Trophoblast cell (in vitro differentiated cells and primary cell): ENCODE measurements around the gene SDHD.
A peak's percentile ranks its signal among the peaks of the same experiment; 100 is the strongest.

Source experiments
- DNase-seq, 2 donors: peaks; one replicate each; pipeline ENCODE4 v3.0.0-alpha.2; 2016
- H2AFZ ChIP-seq: 2 replicates; pipeline ENCODE4 v1.6.1; 2013; ENCODE audit warnings: low read length, moderate library complexity, mild to moderate bottlenecking; ENCODE audit not compliant: insufficient read depth, poor library complexity
- H2AK5ac ChIP-seq: 2 replicates; pipeline ENCODE4 v1.6.1; 2013; ENCODE audit warnings: mild to moderate bottlenecking, low read length
- H2BK120ac ChIP-seq: 2 replicates; pipeline ENCODE4 v1.6.1; 2013; ENCODE audit warnings: low read length, mild to moderate bottlenecking, moderate library complexity; ENCODE audit not compliant: insufficient read depth, poor library complexity
- H2BK12ac ChIP-seq: 2 replicates; pipeline ENCODE4 v1.6.1; 2013; ENCODE audit warnings: mild to moderate bottlenecking, low read length, moderate library complexity
- H2BK5ac ChIP-seq: 2 replicates; pipeline ENCODE4 v1.6.1; 2013; ENCODE audit warnings: low read length, low read depth, moderate library complexity, mild to moderate bottlenecking; ENCODE audit not compliant: poor library complexity
- H3K14ac ChIP-seq: 2 replicates; pipeline ENCODE4 v1.6.1; 2013; ENCODE audit warnings: mild to moderate bottlenecking, low read length
- H3K18ac ChIP-seq: 2 replicates; pipeline ENCODE4 v1.6.1; 2013; ENCODE audit warnings: mild to moderate bottlenecking, low read length
- H3K23ac ChIP-seq: 2 replicates; pipeline ENCODE4 v1.6.1; 2013; ENCODE audit warnings: low read length
- H3K27ac ChIP-seq: 2 replicates; pipeline ENCODE4 v1.5.1; 2013; ENCODE audit warnings: low read depth, mild to moderate bottlenecking, inconsistent platforms, low read length, moderate library complexity
- H3K27me3 ChIP-seq: 2 replicates; pipeline ENCODE4 v1.6.1; 2013; ENCODE audit warnings: inconsistent platforms, mild to moderate bottlenecking, low read length, moderate library complexity; ENCODE audit not compliant: insufficient read depth
- H3K36me3 ChIP-seq, 2 experiments: 1 replicate in 1 of 2; 2 replicates in 1 of 2; pipeline ENCODE4 v1.6.1; 2013; ENCODE audit warnings: low read length in 2 of 2, mild to moderate bottlenecking in 2 of 2, moderate library complexity in 1 of 2; ENCODE audit not compliant: insufficient read depth in 2 of 2, control insufficient read depth in 1 of 2
- H3K4ac ChIP-seq: 2 replicates; pipeline ENCODE4 v1.6.1; 2013; ENCODE audit warnings: low read depth, mild to moderate bottlenecking, low read length, moderate library complexity
- H3K4me1 ChIP-seq, 2 experiments: 1 replicate in 1 of 2; 2 replicates in 1 of 2; pipeline ENCODE4 v1.6.1; 2013; ENCODE audit warnings: low read length in 2 of 2, mild to moderate bottlenecking in 2 of 2, moderate library complexity in 1 of 2; ENCODE audit not compliant: insufficient read depth in 2 of 2, control insufficient read depth in 1 of 2
- H3K4me2 ChIP-seq: 2 replicates; pipeline ENCODE4 v1.6.1; 2013; ENCODE audit warnings: inconsistent platforms, mild to moderate bottlenecking, low read length, moderate library complexity
- H3K4me3 ChIP-seq: 2 replicates; pipeline ENCODE4 v1.5.1; 2013; ENCODE audit warnings: mild to moderate bottlenecking, low read depth, low read length, inconsistent platforms
- H3K79me1 ChIP-seq: one replicate; pipeline ENCODE4 v1.6.1; 2013; ENCODE audit warnings: low read length
- H3K79me2 ChIP-seq: 2 replicates; pipeline ENCODE4 v1.6.1; 2013; ENCODE audit warnings: low read length, mild to moderate bottlenecking; ENCODE audit not compliant: control insufficient read depth, insufficient read depth, poor library complexity
- H3K9ac ChIP-seq: 2 replicates; pipeline ENCODE4 v1.6.1; 2013; ENCODE audit warnings: mild to moderate bottlenecking, low read length
- H3K9me3 ChIP-seq: 2 replicates; pipeline ENCODE4 v1.6.1; 2013; ENCODE audit warnings: low read depth, mild to moderate bottlenecking, control low read depth, inconsistent platforms, low read length; ENCODE audit not compliant: insufficient read depth
- H4K12ac ChIP-seq: 2 replicates; pipeline ENCODE4 v1.6.1; 2013; ENCODE audit warnings: low read depth, mild to moderate bottlenecking, low read length, moderate library complexity
- H4K8ac ChIP-seq: 2 replicates; pipeline ENCODE4 v1.6.1; 2013; ENCODE audit warnings: low read depth, mild to moderate bottlenecking, low read length, moderate library complexity
- H4K91ac ChIP-seq: one replicate; pipeline ENCODE4 v1.6.1; 2013; ENCODE audit warnings: low read depth, mild to moderate bottlenecking, low read length, moderate library complexity
- WGBS: extraction: QIAGEN DNeasy Blood & Tissue Kit; methylation state at CpG from one replicate; pipeline ENCODE4 v1.1.7; 2013; ENCODE audit warnings: missing lambda C conversion rate; ENCODE audit not compliant: insufficient read length, insufficient coverage; ENCODE audit errors: extremely low coverage; 5-methylcytosine and 5-hydroxymethylcytosine counted together

The SDHD gene

DNA sequence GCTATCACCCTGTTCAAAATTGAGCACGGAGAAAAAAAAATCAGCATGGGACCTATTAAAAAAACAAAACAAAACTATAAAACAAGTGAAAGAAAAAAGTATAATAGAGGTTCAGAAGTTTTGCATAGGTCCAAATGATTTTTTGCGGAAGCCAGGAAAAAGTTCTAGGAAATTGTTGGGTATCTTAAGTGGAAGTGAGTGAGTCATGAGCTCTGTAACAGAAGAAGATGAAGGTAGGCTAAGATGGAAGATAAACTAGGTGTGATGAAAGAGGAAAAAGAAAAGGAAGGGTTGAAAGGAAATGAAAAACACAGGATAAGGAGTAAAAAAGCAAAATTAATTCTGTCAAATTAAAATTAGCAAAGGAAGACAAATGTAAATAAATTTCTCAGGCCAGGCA lies 27.8 kb downstream of the SDHD start:
- Histone ChIP-seq H3K4me1 (no peaks in the 10 kb centered on the region), H3K14ac (no peak overlapping the region), H3K27ac (no peak overlapping the region), H4K12ac (no peak overlapping the region), H3K23ac (no peak overlapping the region), H2BK120ac (no peak overlapping the region), H3K4me2 (no peak overlapping the region), H3K18ac (no peak overlapping the region), H3K36me3 (no peaks in the 10 kb centered on the region), H3K4me3 (no peak overlapping the region), H2AK5ac (no peak overlapping the region), H2AFZ (no peak overlapping the region), H3K27me3 (no peaks in the 10 kb centered on the region), H2BK5ac (no peak overlapping the region), H3K79me2 (no peaks in the 10 kb centered on the region), H3K4ac (no peak overlapping the region), H3K9me3 (no peaks in the 10 kb centered on the region), H3K79me1 (no peaks in the 10 kb centered on the region), H3K9ac (no peak overlapping the region), H4K8ac (no peak overlapping the region), H4K91ac (no peak overlapping the region), H2BK12ac (no peak overlapping the region)
- no CpG with 5 or more reads among the region's 2 CpGs for WGBS
- peak in 1 of 2 donors; percentile 21 for DNase-seq

GRCh38 chr11:112115386-112115785 lies 28.7 kb downstream of the SDHD start:
- no peaks in the 10 kb centered on the region for H3K79me2 ChIP-seq
- H3K27ac ChIP-seq, result no peak overlapping the region
- H3K27me3 ChIP-seq, result no peaks in the 10 kb centered on the region
- no peak overlapping the region for H2BK12ac ChIP-seq
- no peak for DNase-seq
- H3K23ac ChIP-seq, result no peak overlapping the region
- no peak overlapping the region for H4K8ac ChIP-seq
- no peak overlapping the region for H3K14ac ChIP-seq
- H3K4me2 ChIP-seq, result no peak overlapping the region
- no peak overlapping the region for H4K12ac ChIP-seq
- H3K36me3 ChIP-seq, result no peaks in the 10 kb centered on the region
- H3K4me1 ChIP-seq, result no peaks in the 10 kb centered on the region
- H3K79me1 ChIP-seq, result no peaks in the 10 kb centered on the region
- H3K9ac ChIP-seq, result no peak overlapping the region
- no CpG with 5 or more reads among the region's 5 CpGs for WGBS
- H3K9me3 ChIP-seq, result no peaks in the 10 kb centered on the region
- H3K18ac ChIP-seq, result no peak overlapping the region
- no peak overlapping the region for H3K4me3 ChIP-seq
- H2AFZ ChIP-seq, result no peak overlapping the region
- no peak overlapping the region for H3K4ac ChIP-seq
- no peak overlapping the region for H2BK120ac ChIP-seq
- H2BK5ac ChIP-seq, result no peak overlapping the region
- no peak overlapping the region for H4K91ac ChIP-seq
- H2AK5ac ChIP-seq, result no peak overlapping the region

DNA sequence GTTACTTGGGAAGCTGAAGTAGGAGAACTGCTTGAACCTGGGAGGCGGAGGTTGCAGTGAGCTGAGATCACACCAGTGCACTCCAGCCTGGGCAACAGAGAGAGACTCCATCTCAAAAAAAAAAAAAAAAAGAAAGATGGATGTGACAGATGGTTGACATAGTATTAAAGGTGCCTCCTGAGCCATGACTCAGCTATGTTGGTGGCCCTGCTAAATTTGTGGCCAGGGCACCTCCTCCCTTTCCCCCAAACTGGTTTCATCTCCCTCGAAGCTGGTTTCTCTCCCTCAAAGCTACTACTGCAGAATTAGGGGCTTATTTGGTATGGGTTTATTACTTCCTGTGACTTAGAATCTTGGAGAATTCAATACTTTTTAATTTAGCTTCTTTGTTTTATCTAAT lies 31.5 kb downstream of the SDHD start:
- no CpG with 5 or more reads among the region's 2 CpGs for WGBS
- Histone ChIP-seq H3K79me1 (no peaks in the 10 kb centered on the region), H2BK5ac (no peak overlapping the region), H3K4ac (no peak overlapping the region), H3K23ac (no peak overlapping the region), H3K14ac (no peak overlapping the region), H3K4me3 (no peak overlapping the region), H3K27ac (no peak overlapping the region), H2BK120ac (no peak overlapping the region), H2AFZ (no peak overlapping the region), H2AK5ac (no peak overlapping the region), H3K4me2 (no peak overlapping the region), H3K9me3 (no peaks in the 10 kb centered on the region), H3K9ac (no peak overlapping the region), H3K18ac (no peak overlapping the region), H2BK12ac (no peak overlapping the region), H3K4me1 (no peaks in the 10 kb centered on the region), H4K91ac (no peak overlapping the region), H4K8ac (no peak overlapping the region), H3K27me3 (no peaks in the 10 kb centered on the region), H3K79me2 (no peaks in the 10 kb centered on the region), H4K12ac (no peak overlapping the region), H3K36me3 (no peaks in the 10 kb centered on the region)
- DNase-seq, result no peak

- H3K79me1 ChIP-seq, result no peaks in the 10 kb centered on the region
- no peak for DNase-seq
- H3K36me3 ChIP-seq, result no peaks in the 10 kb centered on the region
- H4K12ac ChIP-seq, result no peak overlapping the region
- no peak overlapping the region for H4K8ac ChIP-seq
- no peak overlapping the region for H3K4ac ChIP-seq
- no peak overlapping the region for H3K4me3 ChIP-seq
- no peaks in the 10 kb centered on the region for H3K27me3 ChIP-seq
- H3K79me2 ChIP-seq, result no peaks in the 10 kb centered on the region
- no peak overlapping the region for H2BK5ac ChIP-seq
- no peaks in the 10 kb centered on the region for H3K4me1 ChIP-seq
- H2AK5ac ChIP-seq, result no peak overlapping the region
- no peak overlapping the region for H3K4me2 ChIP-seq
- H3K9ac ChIP-seq, result no peak overlapping the region
- H3K14ac ChIP-seq, result no peak overlapping the region
- no peak overlapping the region for H2BK120ac ChIP-seq
- H3K27ac ChIP-seq, result no peak overlapping the region
- no peak overlapping the region for H4K91ac ChIP-seq
- no peak overlapping the region for H3K18ac ChIP-seq
- H2AFZ ChIP-seq, result no peak overlapping the region
- H3K23ac ChIP-seq, result no peak overlapping the region
- no peak overlapping the region for H2BK12ac ChIP-seq
- H3K9me3 ChIP-seq, result no peaks in the 10 kb centered on the region
- WGBS, result no CpG with 5 or more reads among the region's 5 CpGs
Observed at GRCh38 chr11:112121981-112122615, 35.4 kb downstream of the SDHD start.
